HG02852 (cell line): Measurements from ENCODE around the gene ADAM30.

Experiments
- ATAC-seq: cut with Tn5 transposase; IDR thresholded peaks from one replicate; pipeline ENCODE4 v1.9.1; 2021; ENCODE audit warnings: mild to moderate bottlenecking, moderate library complexity; ENCODE audit not compliant: unreplicated experiment

The ADAM30 gene

GRCh38 chr1:119896303-119896702, at the start of gene ADAM30:
TSS of gene ADAM30 (minus strand) at chr1:119896515. CDS start at chr1:119896336, 179 bp downstream.
- no peak for ATAC-seq

DNA sequence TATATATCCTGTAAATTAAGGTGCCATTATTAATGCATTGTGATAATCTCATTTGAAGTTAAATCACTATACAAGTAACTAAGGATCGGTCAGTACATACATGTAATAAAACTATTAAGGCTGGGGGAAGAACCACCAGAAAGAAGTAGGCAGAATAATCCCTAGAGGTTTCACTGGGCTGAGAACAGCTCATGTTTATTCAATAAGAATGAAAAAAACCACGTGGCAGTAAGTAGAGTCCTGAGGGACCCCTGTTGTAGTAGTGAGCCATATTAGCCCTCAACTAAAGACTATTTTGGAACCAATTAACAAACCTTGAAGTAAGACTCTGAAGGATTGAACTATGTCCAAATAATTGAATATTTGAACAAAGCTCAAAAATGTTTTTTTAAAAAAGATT, 46.9 kb upstream of the ADAM30 start:
- ATAC-seq: no peak

DNA sequence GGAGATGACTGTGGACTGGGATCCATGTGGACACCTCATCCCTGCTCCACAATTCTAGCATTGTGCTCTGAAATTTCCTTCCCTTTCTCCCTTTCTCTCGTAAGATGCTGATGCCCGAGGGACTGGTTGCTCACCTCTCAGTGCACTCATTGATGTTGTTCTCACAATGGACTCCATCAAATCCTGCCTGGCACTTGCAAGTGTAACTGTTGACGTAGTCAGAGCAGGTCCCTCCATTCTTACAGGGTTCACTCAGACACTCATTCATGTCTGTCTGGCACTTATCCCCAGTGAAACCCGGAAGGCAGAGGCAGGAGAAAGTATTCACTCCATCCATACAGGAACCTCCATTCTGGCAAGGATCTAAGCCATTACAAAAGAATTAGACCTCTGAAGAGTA, 45.1 kb upstream of the ADAM30 start:
- no peak for ATAC-seq

- no peak for ATAC-seq
These were observed 44.4 kb upstream of the ADAM30 start for GRCh38 chr1:119940697-119941096.

DNA sequence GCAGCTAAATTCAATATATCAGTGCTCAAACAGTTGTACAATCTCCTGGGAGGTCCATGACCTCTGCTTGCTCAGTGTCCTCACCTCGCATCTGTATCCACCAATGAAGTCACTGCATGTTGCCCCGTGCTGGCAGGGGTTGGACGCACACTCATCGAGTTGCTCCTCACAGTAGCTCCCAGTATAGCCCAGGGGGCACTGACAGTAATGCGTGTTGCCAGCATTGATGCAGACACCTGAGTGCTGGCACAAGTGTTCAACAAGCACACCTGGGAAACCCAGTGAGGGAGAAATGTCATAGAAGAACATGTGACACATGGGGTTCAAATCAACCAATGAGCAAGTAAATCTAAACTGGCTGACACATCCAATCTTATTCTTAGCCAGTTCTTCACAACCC, 40.9 kb upstream of the ADAM30 start:
- no peak for ATAC-seq

DNA sequence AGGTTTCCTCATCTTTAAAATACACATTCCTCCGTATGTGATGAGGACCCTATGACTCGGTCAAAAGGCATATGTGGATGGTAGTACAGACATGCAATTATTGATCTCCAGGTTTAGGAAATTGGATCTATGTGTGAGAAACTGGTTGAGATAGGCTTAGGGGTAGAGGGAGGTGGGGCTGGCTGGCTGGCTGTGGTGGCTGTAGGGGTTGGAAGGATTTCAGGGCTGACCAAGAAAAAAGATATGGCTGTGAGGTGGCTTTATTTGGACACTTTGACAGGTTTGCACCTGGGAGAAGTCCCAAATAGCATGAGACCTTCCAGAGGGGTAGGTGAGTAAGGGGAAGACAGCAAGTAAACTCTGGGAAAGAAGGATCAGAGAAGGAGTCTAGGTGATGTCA, 39.6 kb upstream of the ADAM30 start:
- ATAC-seq: no peak

DNA sequence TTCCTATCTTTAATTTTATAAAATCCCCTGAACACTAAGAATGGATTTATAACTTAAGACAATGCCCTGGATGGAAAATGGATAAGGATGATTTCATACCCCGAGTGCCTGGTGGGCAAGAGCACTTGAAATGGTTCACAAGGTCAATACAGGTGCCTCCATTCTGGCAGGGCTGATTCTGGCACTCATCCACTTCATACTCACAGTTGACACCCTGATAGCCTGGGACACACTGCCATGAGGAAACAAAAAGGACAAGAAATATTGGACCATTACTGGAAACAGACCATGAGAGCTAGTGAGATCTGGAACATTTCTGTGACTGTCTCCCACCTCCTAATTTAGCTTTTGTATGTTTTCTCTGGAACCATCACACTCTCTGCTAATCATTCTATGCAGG, 39.1 kb upstream of the ADAM30 start:
- no peak for ATAC-seq

DNA sequence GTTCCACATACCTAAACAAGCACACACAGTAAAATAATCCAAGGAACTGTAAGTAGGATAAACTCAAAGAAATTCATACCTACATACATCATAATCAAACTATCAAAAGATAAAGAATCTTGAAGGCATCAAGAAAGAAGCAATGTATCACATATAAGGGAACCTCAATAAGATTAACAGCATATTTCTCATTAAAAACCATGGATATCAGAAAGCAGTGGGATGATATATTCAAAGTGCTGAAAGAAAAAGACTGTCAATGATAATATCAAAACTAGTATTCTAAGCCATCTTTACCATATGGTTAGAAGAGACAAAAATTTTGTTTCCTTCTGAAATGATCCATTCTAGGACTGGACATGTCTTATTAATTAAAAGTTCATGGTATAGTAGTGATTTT, 37.1 kb upstream of the ADAM30 start:
- ATAC-seq: no peak

- no peak for ATAC-seq
These were observed 33.5 kb upstream of the ADAM30 start for GRCh38 chr1:119929643-119930315.

DNA sequence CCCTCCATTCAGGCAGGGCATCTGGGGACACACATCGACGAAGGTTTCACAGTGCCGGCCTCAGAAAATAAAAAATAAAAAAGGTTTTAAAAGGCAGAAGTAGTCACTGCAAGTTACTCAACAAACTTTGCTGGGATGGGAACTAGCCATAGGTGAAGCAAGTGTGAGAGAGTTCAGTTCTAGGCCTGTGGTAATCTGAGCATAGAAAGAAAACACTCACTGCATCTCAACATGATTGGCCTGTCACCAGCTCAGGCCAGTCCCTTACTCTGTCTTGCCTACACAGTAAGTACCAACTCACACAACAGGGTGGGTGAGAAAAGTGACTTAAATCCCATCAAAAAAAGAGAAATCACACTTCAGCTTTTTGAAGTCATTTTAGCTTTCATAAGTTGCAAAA, 30.2 kb upstream of the ADAM30 start:
- no peak for ATAC-seq

DNA sequence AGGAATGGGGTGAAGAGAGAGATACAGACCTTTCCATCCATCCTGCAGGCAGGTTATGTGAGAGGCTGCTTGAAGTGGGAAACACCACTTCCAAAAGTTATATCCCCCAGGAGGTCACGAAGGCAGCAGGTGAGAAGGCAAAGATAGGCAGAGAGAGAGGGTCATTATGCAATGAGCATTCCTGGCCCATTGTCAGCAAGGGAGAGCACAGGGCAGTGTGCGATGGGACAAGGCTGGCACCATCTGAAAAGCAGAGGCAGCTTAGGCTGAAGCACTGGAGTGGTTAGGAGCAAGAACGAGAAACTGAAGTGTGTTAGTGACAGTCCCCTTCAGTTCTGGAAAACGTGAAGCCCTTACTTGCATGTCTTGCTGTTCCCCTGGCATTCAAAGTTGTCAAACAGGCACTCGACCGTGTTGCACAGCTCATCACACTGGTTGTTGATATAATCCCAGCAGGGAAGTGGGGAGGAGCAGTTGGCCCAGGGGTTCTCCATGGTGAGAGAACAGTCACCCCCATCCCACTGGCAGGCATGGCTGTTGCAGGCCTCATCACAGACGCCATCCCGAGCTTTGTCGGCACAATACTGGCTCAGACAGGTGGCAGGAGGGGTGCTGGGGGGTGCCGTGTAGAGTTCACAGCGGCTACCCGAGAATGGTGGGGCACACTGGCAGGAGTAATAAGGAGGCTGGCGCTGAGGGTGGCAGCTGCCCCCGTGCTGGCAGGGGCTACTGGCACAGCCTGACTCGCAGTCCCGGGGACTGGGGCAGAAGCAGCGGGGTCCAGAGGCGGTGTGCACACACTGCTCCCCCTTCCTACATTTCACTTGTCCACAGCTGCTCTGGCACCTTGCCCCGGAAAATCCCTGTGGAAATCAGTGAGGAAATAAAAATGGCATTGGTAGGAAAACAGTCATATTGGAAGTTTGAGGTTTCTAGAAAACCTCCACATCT, 28.9 kb upstream of the ADAM30 start:
- ATAC-seq: no peak

DNA sequence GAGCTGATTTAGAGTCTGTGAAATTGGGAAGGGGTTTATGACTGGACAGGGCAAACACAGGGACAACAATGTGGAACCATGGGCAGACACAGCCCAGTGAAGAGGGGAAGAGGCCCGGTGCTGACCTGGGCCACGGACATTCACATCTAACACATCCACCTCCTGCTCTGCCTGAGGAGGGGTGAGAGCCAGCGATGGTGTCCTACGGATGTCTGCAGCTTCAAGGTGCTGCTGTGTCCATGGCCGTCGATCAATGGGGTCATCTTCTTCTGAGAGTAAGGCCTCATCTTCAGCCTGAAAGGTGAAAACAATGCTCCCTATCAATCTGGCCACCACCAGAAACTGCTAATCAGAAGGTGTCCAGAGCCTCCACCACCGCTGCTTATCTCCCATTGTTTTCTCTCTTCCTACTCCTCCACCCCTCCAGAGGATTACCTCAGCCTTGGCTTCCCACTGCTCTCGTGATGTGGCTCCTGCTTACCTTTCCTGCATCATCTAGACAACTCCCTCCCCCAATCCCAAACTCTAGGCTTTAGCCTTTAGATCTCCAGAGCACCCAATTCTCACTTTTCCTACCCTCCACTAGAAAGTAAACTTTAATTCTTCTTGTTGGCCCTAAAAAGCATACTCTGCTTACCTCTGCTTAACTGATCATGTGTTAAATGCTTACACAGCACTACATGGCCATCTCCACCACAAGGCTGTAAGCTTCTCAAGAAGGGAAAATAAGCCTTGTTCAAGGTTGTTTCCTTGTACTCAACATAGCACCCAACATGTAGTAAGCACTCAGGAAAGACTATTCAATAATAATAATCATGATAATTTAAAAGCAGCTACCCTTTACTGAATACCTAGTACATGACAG, 24.0 kb upstream of the ADAM30 start:
- ATAC-seq: no peak

GRCh38 chr1:119919241-119919640, 22.9 kb upstream of the ADAM30 start:
- ATAC-seq: no peak

GRCh38 chr1:119918301-119918700, 22.0 kb upstream of the ADAM30 start:
- ATAC-seq: no peak

- no peak for ATAC-seq
These were observed 21.2 kb upstream of the ADAM30 start for GRCh38 chr1:119917304-119918055.

DNA sequence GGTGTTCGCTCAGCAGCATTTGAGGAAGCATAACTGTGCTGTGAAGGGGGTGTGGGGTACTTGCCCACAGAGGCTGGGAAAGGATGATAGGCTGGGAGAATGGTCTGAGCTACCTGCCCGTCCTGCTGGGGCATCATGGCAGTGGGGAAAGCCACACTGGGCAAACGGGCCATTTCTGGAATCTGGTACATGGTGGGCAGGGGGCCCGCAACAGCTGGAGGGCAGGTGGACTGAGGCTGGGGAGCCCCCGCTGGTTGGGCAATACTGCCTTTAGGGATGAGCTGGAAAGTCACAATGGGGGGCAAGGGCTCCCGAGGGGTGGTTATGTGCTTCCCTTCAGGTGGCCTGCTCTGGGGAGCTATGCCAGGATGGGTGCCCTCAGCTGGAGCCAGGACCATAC, 19.2 kb upstream of the ADAM30 start:
- no peak for ATAC-seq

DNA sequence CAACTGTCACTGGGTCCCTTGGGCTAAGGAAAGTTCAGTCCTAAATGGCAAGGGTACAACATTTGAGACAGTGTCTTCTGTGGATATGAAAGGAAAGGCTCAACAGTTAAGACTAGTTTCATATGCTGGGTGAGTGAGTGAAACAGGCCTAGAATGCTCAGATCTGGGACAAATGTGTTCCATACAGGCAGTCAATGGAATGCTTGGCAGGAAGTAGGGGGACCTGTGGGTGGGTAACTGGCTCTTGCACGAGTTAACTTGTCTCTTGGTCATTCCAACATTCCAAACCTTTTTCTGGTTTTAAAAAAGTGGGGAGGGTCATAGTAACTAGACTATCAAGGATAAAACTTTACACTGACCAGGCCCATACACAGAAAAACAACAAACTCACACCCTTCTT, 17.8 kb upstream of the ADAM30 start:
- no peak for ATAC-seq

DNA sequence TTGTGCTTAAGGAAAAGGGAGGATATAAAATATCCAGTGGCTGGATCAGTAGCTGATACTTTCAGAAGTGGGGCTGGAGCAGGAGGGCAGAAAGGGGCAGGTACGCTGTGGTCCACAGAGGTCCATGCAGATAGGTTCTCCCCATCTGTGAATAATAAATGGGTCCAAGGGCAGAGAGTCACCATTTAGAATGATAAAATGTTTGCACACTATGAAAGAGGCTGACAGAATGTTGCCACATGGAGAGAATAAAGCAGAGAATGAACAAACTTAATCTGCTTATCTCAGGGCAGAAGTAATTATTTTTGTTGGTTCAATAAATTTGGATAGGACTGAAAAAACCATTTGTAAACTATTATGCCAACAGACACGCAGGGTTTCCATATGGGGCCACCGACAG, 16.6 kb upstream of the ADAM30 start:
- ATAC-seq: no peak

- ATAC-seq: no peak
These were observed 15.5 kb upstream of the ADAM30 start for GRCh38 chr1:119911775-119912174.

DNA sequence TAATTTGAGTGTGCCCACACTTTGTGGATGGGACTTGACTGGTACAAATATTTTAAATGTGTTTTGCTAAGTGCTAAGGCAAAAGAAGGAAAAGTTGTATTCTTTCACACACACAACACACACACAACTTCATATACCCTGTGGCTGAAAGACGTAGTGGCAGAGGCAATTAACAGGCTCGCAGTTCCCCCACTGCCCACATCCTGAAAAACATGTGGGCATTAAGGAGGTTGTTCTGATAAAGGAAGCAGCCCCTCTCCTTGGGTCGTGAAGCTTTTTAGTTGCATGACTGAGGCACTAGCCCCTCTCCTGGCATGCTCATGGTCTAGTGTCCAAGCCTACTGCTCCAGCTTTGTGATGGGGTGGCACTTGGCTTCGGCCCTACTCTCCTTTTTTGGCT, 14.3 kb upstream of the ADAM30 start:
- ATAC-seq: no peak
